ENCODE data around the gene RND3. TPM values are rescaled to one million over a fixed set of nuclear protein-coding genes. Genes with fewer than 3 reads are reported as not detected.

Gene RND3
- polyA plus RNA-seq, 1 experiment, result 627 TPM

GRCh38 chr2:150486539-150487484, 655 bp downstream of the RND3 start:
- Histone ChIP-seq H3K27ac (ENCODE audit: low read depth, low read length) (peak overlapping the region; percentile 96), H3K9me3 (ENCODE audit: control insufficient read depth, insufficient read depth, low read length) (peaks cover 15% of the 10 kb centered on the region; the same call in 1 of the 2 replicates), H3K4me3 (ENCODE audit: low read depth, low read length) (peak overlapping the region; percentile 94), H3K27me3 (ENCODE audit: control insufficient read depth, insufficient read depth, low read length) (no peaks in the 10 kb centered on the region)
- DNase-seq (ENCODE audit: low read depth, low spot score), result no peak
- TF ChIP-seq CTCF (IDR thresholded peaks at IDR 0.05; ENCODE audit: low read depth, low read length), result no peak
- CTCF ChIA-PET, result interaction anchor here (0.7 kb wide), 1 partner anchor 752 kb away, joined by 3 read pairs; no protein-coding TSS in a partner anchor
- POLR2A ChIA-PET, result interaction anchor here (0.6 to 2.2 kb wide), 13 partner anchors 10 to 547 kb away, joined by 3 to 8 read pairs (median 4); no protein-coding TSS in a partner anchor

- Histone ChIP-seq H3K27ac (ENCODE audit: low read depth, low read length) (peak overlapping the region; percentile 96), H3K4me3 (ENCODE audit: low read depth, low read length) (peak overlapping the region; percentile 94), H3K9me3 (ENCODE audit: control insufficient read depth, insufficient read depth, low read length) (peaks cover 15% of the 10 kb centered on the region; the same call in 1 of the 2 replicates), H3K27me3 (ENCODE audit: control insufficient read depth, insufficient read depth, low read length) (no peaks in the 10 kb centered on the region)
- ChIA-PET POLR2A (interaction anchor here (0.6 to 2.3 kb wide), 9 partner anchors 10 to 753 kb away, joined by 3 to 13 read pairs (median 8); no protein-coding TSS in a partner anchor), CTCF (interaction anchor here (1.7 kb wide), 1 partner anchor 753 kb away, joined by 7 read pairs; no protein-coding TSS in a partner anchor)
- no peak for DNase-seq (ENCODE audit: low read depth, low spot score)
- TF ChIP-seq CTCF (IDR thresholded peaks at IDR 0.05; ENCODE audit: low read depth, low read length), result no peak
Observed at GRCh38 chr2:150485871-150486538, 1.5 kb downstream of the RND3 start.

GRCh38 chr2:150485114-150485870, 2.2 kb downstream of the RND3 start:
- CTCF ChIA-PET, result interaction anchor here (1.7 kb wide), 1 partner anchor 754 kb away, joined by 7 read pairs; no protein-coding TSS in a partner anchor
- no peak for DNase-seq (ENCODE audit: low read depth, low spot score)
- Histone ChIP-seq H3K27ac (ENCODE audit: low read depth, low read length) (peak overlapping the region; percentile 96), H3K9me3 (ENCODE audit: control insufficient read depth, insufficient read depth, low read length) (peaks cover 15% of the 10 kb centered on the region; the same call in 1 of the 2 replicates), H3K4me3 (ENCODE audit: low read depth, low read length) (peak overlapping the region; percentile 94), H3K27me3 (ENCODE audit: control insufficient read depth, insufficient read depth, low read length) (no peaks in the 10 kb centered on the region)
- TF ChIP-seq CTCF (IDR thresholded peaks at IDR 0.05; ENCODE audit: low read depth, low read length), result peak; percentile 25
- POLR2A ChIA-PET, result interaction anchor here (0.8 to 2.3 kb wide), 11 partner anchors 9 to 754 kb away, joined by 3 to 13 read pairs (median 7); no protein-coding TSS in a partner anchor

- DNase-seq (ENCODE audit: low read depth, low spot score), result no peak
- peaks cover 15% of the 10 kb centered on the region; the same call in 1 of the 2 replicates for H3K9me3 ChIP-seq (ENCODE audit: control insufficient read depth, insufficient read depth, low read length)
- H3K27me3 ChIP-seq (ENCODE audit: control insufficient read depth, insufficient read depth, low read length), result no peaks in the 10 kb centered on the region
- peak overlapping the region; percentile 94 for H3K4me3 ChIP-seq (ENCODE audit: low read depth, low read length)
- CTCF ChIA-PET, result interaction anchor here (0.8 to 1.7 kb wide), 2 partner anchors 564 to 754 kb away, joined by 3 to 7 read pairs; no protein-coding TSS in a partner anchor
- no peak for TF ChIP-seq CTCF (IDR thresholded peaks at IDR 0.05; ENCODE audit: low read depth, low read length)
- POLR2A ChIA-PET, result interaction anchor here (0.8 to 2.3 kb wide), 11 partner anchors 8 to 754 kb away, joined by 3 to 13 read pairs (median 6); no protein-coding TSS in a partner anchor
- H3K27ac ChIP-seq (ENCODE audit: low read depth, low read length), result peak overlapping the region; percentile 96
Observed at GRCh38 chr2:150484461-150485021, 2.9 kb downstream of the RND3 start.
